ENCODE results near the gene DEFB132. TPM values are rescaled to one million over a fixed set of nuclear protein-coding genes. Genes with fewer than 3 reads are reported as not detected.

The DEFB132 gene
- total and polyA plus RNA-seq, 2 donors (not counting 1 experiment from before 2014, with no cell fraction given), result not detected

DNA sequence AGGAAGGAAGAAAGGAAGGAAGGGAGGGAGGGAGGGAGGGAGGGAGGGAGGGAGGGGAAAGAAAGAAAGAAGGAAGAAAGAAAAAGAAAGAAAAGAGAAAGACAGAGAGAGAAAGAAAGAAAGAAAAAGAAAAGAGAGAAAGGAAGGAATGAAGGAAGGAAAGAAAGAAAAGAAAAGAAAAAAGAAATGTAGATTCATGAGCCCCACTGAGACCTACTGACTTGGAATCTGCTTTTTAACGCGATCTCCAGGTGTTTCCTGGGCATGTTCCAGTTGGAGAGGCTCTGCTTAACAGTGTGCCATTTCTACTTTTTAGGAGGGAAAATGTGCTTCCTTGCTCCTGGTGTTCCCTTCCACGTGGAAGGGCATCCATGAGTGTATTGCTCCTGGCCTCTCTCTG, 16.4 kb downstream of the DEFB132 start:
- TF ChIP-seq, protein P1, sequence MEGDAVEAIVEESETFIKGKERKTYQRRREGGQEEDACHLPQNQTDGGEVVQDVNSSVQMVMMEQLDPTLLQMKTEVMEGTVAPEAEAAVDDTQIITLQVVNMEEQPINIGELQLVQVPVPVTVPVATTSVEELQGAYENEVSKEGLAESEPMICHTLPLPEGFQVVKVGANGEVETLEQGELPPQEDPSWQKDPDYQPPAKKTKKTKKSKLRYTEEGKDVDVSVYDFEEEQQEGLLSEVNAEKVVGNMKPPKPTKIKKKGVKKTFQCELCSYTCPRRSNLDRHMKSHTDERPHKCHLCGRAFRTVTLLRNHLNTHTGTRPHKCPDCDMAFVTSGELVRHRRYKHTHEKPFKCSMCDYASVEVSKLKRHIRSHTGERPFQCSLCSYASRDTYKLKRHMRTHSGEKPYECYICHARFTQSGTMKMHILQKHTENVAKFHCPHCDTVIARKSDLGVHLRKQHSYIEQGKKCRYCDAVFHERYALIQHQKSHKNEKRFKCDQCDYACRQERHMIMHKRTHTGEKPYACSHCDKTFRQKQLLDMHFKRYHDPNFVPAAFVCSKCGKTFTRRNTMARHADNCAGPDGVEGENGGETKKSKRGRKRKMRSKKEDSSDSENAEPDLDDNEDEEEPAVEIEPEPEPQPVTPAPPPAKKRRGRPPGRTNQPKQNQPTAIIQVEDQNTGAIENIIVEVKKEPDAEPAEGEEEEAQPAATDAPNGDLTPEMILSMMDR (conservative IDR thresholded peaks at IDR 0.05 in 1 of 2, IDR thresholded peaks at IDR 0.05 in 1 of 2; ENCODE audit: low read depth in 1 of 2, low read length in 2 of 2), result no peak
- Histone ChIP-seq H3K79me2 (ENCODE audit: control insufficient read depth, insufficient read depth, low read length) (no peaks in the 10 kb centered on the region), H3K9me3 (ENCODE audit: control insufficient read depth, insufficient read depth, low read depth, low read length) (no peaks in the 10 kb centered on the region)

GRCh38 chr20:275791-276190, 18.3 kb downstream of the DEFB132 start:
- H3K36me3 ChIP-seq (ENCODE audit: control insufficient read depth, insufficient read depth, low read length), result no peaks in the 10 kb centered on the region
- H4K20me1 ChIP-seq (ENCODE audit: control insufficient read depth, extremely low read depth, insufficient read depth, low read length), result no peaks in the 10 kb centered on the region
- no peak overlapping the region for H2AFZ ChIP-seq (ENCODE audit: low read length)
- H3K9me3 ChIP-seq (ENCODE audit: control insufficient read depth, insufficient read depth, low read depth, low read length), result no peaks in the 10 kb centered on the region
- no peak overlapping the region for H3K4me3 ChIP-seq (replicated peaks in 1 of 4; ENCODE audit: control extremely low read depth in 1 of 4, insufficient read depth in 1 of 4, low read depth in 3 of 4, low read length in 4 of 4)
- no peak overlapping the region for H3K4me2 ChIP-seq (ENCODE audit: extremely low read depth, insufficient read depth, low read length)
- no peaks in the 10 kb centered on the region for H3K4me1 ChIP-seq (ENCODE audit: control insufficient read depth, extremely low read depth, insufficient read depth, low read length)
- no peaks in the 10 kb centered on the region for H3K27me3 ChIP-seq (ENCODE audit: control insufficient read depth, insufficient read depth, low read length)
- no peaks in the 10 kb centered on the region for H3K79me2 ChIP-seq (ENCODE audit: control insufficient read depth, insufficient read depth, low read length)
- H3K27ac ChIP-seq (ENCODE audit: insufficient read depth, low read length), result no peak overlapping the region
- no peak for DNase-seq (ENCODE audit: low read depth in 2 of 2)
- H3K9ac ChIP-seq (ENCODE audit: insufficient read depth, low read length), result no peak overlapping the region
- no peak for TF ChIP-seq EZH2 (IDR thresholded peaks at IDR 0.05; ENCODE audit: low read length, missing control alignments)
- TF ChIP-seq, protein P1 (conservative IDR thresholded peaks at IDR 0.05 in 1 of 2, IDR thresholded peaks at IDR 0.05 in 1 of 2; ENCODE audit: low read depth in 1 of 2, low read length in 2 of 2), result no peak

More for the DNA sequence above, 16.4 kb downstream of the DEFB132 start:
- Histone ChIP-seq H3K36me3 (ENCODE audit: control insufficient read depth, insufficient read depth, low read length) (no peaks in the 10 kb centered on the region), H3K27ac (ENCODE audit: insufficient read depth, low read length) (no peak overlapping the region), H4K20me1 (ENCODE audit: control insufficient read depth, extremely low read depth, insufficient read depth, low read length) (no peaks in the 10 kb centered on the region), H3K4me3 (replicated peaks in 1 of 4; ENCODE audit: control extremely low read depth in 1 of 4, insufficient read depth in 1 of 4, low read depth in 3 of 4, low read length in 4 of 4) (no peak overlapping the region), H3K9ac (ENCODE audit: insufficient read depth, low read length) (no peak overlapping the region), H3K4me2 (ENCODE audit: extremely low read depth, insufficient read depth, low read length) (no peak overlapping the region), H3K4me1 (ENCODE audit: control insufficient read depth, extremely low read depth, insufficient read depth, low read length) (no peaks in the 10 kb centered on the region), H3K27me3 (ENCODE audit: control insufficient read depth, insufficient read depth, low read length) (no peaks in the 10 kb centered on the region), H2AFZ (ENCODE audit: low read length) (no peak overlapping the region)
- DNase-seq (ENCODE audit: low read depth in 2 of 2), result no peak

GRCh38 chr20:276620-277495, 19.3 kb downstream of the DEFB132 start:
- no peak overlapping the region for H3K27ac ChIP-seq (ENCODE audit: insufficient read depth, low read length)
- H3K9me3 ChIP-seq (ENCODE audit: control insufficient read depth, insufficient read depth, low read depth, low read length), result no peaks in the 10 kb centered on the region
- H3K4me1 ChIP-seq (ENCODE audit: control insufficient read depth, extremely low read depth, insufficient read depth, low read length), result no peaks in the 10 kb centered on the region
- H4K20me1 ChIP-seq (ENCODE audit: control insufficient read depth, extremely low read depth, insufficient read depth, low read length), result no peaks in the 10 kb centered on the region
- no peak for DNase-seq (ENCODE audit: low read depth in 2 of 2)
- no peak overlapping the region for H3K4me2 ChIP-seq (ENCODE audit: extremely low read depth, insufficient read depth, low read length)
- no peaks in the 10 kb centered on the region for H3K27me3 ChIP-seq (ENCODE audit: control insufficient read depth, insufficient read depth, low read length)
- no peaks in the 10 kb centered on the region for H3K79me2 ChIP-seq (ENCODE audit: control insufficient read depth, insufficient read depth, low read length)
- H3K4me3 ChIP-seq (replicated peaks in 1 of 4; ENCODE audit: control extremely low read depth in 1 of 4, insufficient read depth in 1 of 4, low read depth in 3 of 4, low read length in 4 of 4), result no peak overlapping the region
- no peak overlapping the region for H2AFZ ChIP-seq (ENCODE audit: low read length)
- no peak for TF ChIP-seq EZH2 (IDR thresholded peaks at IDR 0.05; ENCODE audit: low read length, missing control alignments)
- TF ChIP-seq, protein P1 (conservative IDR thresholded peaks at IDR 0.05 in 1 of 2, IDR thresholded peaks at IDR 0.05 in 1 of 2; ENCODE audit: low read depth in 1 of 2, low read length in 2 of 2), result no peak
- no peaks in the 10 kb centered on the region for H3K36me3 ChIP-seq (ENCODE audit: control insufficient read depth, insufficient read depth, low read length)
- no peak overlapping the region for H3K9ac ChIP-seq (ENCODE audit: insufficient read depth, low read length)

Data from fibroblast of lung (primary cell).